ENCODE results near the gene ANGEL2. TPM values are rescaled to one million over a fixed set of nuclear protein-coding genes. Genes with fewer than 3 reads are reported as not detected.
"Not testable (repeated sequence)": the region's sequence is repeated elsewhere in the genome, so short reads cannot be mapped to it uniquely, and the experiment has no call there.

ANGEL2 gene
- total RNA-seq, 1 donor from 2014 or later = 44.2 TPM

GRCh38 chr1:212994926-212995325 is 20.7 kb downstream of the ANGEL2 start:
- H3K4me3 Mint-ChIP-seq = no peak overlapping the region
- H3K27ac Mint-ChIP-seq = no peak overlapping the region
- H3K4me1 Mint-ChIP-seq (ENCODE audit: low read depth) = peaks cover 7% of the 10 kb centered on the region
- H3K36me3 Mint-ChIP-seq (ENCODE audit: low read depth) = peaks cover 27% of the 10 kb centered on the region
- no peaks in the 10 kb centered on the region for H3K27me3 Mint-ChIP-seq (ENCODE audit: insufficient read depth)
- H3K9me3 Mint-ChIP-seq = no peaks in the 10 kb centered on the region
- no peak for DNase-seq (ENCODE audit: low spot score)
- intact Hi-C loops (cut with micrococcal nuclease) = loop anchor here (1.0 to 10.0 kb wide), 10 partner anchors 20 to 539 kb away; partner anchors contain the start of genes ANGEL2, BATF3, NSL1 and TATDN3

- not testable (repeated sequence) for DNase-seq (ENCODE audit: low spot score); H3K4me3 Mint-ChIP-seq; H3K4me1 Mint-ChIP-seq (ENCODE audit: low read depth); H3K27me3 Mint-ChIP-seq (ENCODE audit: insufficient read depth); H3K27ac Mint-ChIP-seq; H3K9me3 Mint-ChIP-seq
- intact Hi-C loops (cut with micrococcal nuclease) = loop anchor here (2.0 to 10.0 kb wide), 2 partner anchors 69 to 203 kb away; partner anchors contain the start of genes NSL1 and TATDN3
- peaks cover 24% of the 10 kb centered on the region for H3K36me3 Mint-ChIP-seq (ENCODE audit: low read depth)
These were observed 21.7 kb downstream of the ANGEL2 start for GRCh38 chr1:212993960-212994359.

GRCh38 chr1:212990276-212990675 is 25.4 kb downstream of the ANGEL2 start:
- H3K36me3 Mint-ChIP-seq (ENCODE audit: low read depth) = peaks cover 13% of the 10 kb centered on the region
- intact Hi-C loops (cut with micrococcal nuclease) = loop anchor here (10.0 kb wide), 1 partner anchor 65 kb away; no protein-coding TSS in a partner anchor

DNA sequence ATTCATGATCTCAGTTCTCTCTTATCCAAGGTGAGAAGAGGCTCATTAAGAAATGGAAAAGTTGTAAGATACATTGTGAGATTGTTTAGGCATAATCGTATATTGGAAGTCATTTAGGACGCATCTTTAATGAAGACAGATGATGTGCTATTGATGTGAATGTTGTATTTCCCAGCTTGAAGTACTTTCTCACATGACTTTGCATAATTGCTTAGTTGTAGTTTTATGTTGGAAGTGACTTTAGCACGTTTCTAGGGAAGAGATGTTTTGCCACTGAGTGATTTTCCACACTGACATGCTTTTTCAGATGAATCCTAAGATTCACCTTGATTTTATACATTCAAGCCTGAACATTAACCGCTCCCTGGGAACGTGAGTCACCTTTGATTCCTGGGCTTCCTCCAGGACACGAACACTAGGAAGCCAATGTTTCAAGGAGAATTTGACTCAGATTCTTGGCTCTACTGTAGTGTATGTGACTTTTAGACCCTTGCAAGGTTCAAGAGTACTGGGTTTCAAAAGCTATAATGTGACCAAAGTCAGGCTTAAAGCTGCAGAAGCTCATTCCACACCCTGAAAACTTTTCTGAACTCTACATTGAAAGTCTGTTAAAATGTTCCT is 27.9 kb downstream of the ANGEL2 start:
- H3K4me1 Mint-ChIP-seq (ENCODE audit: low read depth) = peaks cover 4% of the 10 kb centered on the region
- H3K9me3 Mint-ChIP-seq = no peaks in the 10 kb centered on the region
- peaks cover 4% of the 10 kb centered on the region for H3K36me3 Mint-ChIP-seq (ENCODE audit: low read depth)
- no peak for DNase-seq (ENCODE audit: low spot score)
- intact Hi-C loops (cut with micrococcal nuclease) = no loop called here
- H3K4me3 Mint-ChIP-seq = no peak overlapping the region
- peaks cover 7% of the 10 kb centered on the region for H3K27me3 Mint-ChIP-seq (ENCODE audit: insufficient read depth)
- no peak overlapping the region for H3K27ac Mint-ChIP-seq

More at GRCh38 chr1:212990276-212990675, 25.4 kb downstream of the ANGEL2 start:
- no peak overlapping the region for H3K4me3 Mint-ChIP-seq
- H3K9me3 Mint-ChIP-seq = no peaks in the 10 kb centered on the region
- no peak for DNase-seq (ENCODE audit: low spot score)
- peaks cover under 1% of the 10 kb centered on the region for H3K4me1 Mint-ChIP-seq (ENCODE audit: low read depth)
- H3K27me3 Mint-ChIP-seq (ENCODE audit: insufficient read depth) = no peaks in the 10 kb centered on the region
- no peak overlapping the region for H3K27ac Mint-ChIP-seq

DNA sequence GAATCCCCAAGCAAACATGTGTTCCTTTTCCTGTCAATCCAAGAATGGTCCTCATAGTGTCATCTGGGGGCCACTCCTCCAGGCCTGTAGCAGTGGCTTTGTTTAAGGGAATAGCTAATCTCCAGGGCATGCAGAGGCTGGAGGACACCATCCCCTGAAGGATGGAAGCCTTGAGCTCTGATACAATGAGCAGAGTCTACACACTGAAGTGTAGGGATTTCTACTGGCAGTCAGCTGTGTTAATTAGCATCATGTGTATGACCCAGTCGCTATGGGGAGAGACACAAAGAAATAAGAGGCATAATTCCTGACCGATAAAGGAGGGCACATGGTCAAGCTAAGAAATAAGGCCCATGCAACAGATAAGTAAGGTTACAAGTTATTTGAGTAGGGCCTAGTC is 29.1 kb downstream of the ANGEL2 start:
- peaks cover 4% of the 10 kb centered on the region for H3K36me3 Mint-ChIP-seq (ENCODE audit: low read depth)
- no peak for DNase-seq (ENCODE audit: low spot score)
- H3K27ac Mint-ChIP-seq = no peak overlapping the region
- H3K4me3 Mint-ChIP-seq = no peak overlapping the region
- peaks cover 6% of the 10 kb centered on the region for H3K4me1 Mint-ChIP-seq (ENCODE audit: low read depth)
- H3K27me3 Mint-ChIP-seq (ENCODE audit: insufficient read depth) = peaks cover 7% of the 10 kb centered on the region
- H3K9me3 Mint-ChIP-seq = no peaks in the 10 kb centered on the region
- intact Hi-C loops (cut with micrococcal nuclease) = no loop called here

DNA sequence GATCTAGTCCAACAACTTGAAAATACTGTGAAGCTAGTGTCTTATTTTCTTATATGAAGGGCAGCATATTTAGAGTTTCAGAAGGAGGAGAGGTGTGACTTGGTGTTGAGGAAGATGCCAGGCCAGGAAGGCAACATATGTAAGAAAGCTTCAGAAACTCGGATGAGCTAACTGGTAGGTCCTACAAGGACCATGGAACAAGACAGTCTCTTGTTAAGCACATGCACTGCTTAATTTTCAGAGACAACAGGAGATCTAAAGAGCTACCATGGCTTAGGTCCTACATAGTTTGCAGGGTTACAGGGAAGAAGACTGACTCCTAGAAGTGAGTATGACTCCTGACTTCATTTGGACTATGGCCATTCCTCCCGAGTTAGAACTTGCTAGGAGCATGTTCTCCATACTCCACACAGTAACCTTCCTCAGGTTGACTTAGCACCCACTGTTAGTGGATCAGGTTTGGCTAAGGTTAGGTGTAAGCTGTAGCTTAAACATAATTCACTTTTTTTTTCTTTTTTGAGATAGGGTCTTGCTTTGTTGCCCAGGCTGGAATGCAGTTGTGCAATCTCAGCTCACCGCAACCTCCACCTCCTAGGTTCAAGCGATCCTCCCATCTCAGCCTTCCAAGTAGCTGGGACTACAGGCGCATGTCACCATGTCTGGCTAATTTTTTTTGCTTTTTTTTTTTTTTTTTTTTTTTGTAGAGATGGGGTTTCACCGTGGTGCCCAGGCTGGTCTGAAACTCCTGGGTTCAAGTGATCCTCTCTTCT is 31.0 kb downstream of the ANGEL2 start:
- intact Hi-C loops (cut with micrococcal nuclease) = no loop called here
- H3K27ac Mint-ChIP-seq = no peak overlapping the region
- peaks cover 8% of the 10 kb centered on the region for H3K4me1 Mint-ChIP-seq (ENCODE audit: low read depth)
- DNase-seq (ENCODE audit: low spot score) = no peak
- no peaks in the 10 kb centered on the region for H3K9me3 Mint-ChIP-seq
- H3K36me3 Mint-ChIP-seq (ENCODE audit: low read depth) = peaks cover 1% of the 10 kb centered on the region
- H3K27me3 Mint-ChIP-seq (ENCODE audit: insufficient read depth) = peaks cover 7% of the 10 kb centered on the region
- no peak overlapping the region for H3K4me3 Mint-ChIP-seq

GRCh38 chr1:212983482-212983881 is 32.2 kb downstream of the ANGEL2 start:
- intact Hi-C loops (cut with micrococcal nuclease) = no loop called here
- Mint-ChIP-seq H3K9me3 (no peaks in the 10 kb centered on the region), H3K4me1 (ENCODE audit: low read depth) (peaks cover 19% of the 10 kb centered on the region), H3K27me3 (ENCODE audit: insufficient read depth) (peaks cover 7% of the 10 kb centered on the region), H3K27ac (no peak overlapping the region), H3K4me3 (no peak overlapping the region), H3K36me3 (ENCODE audit: low read depth) (no peaks in the 10 kb centered on the region)
- no peak for DNase-seq (ENCODE audit: low spot score)

GRCh38 chr1:212982430-212983152 is 33.1 kb downstream of the ANGEL2 start:
- no peak for DNase-seq (ENCODE audit: low spot score)
- Mint-ChIP-seq H3K27ac (no peak overlapping the region), H3K4me3 (no peak overlapping the region), H3K9me3 (no peaks in the 10 kb centered on the region), H3K4me1 (ENCODE audit: low read depth) (peaks cover 19% of the 10 kb centered on the region), H3K27me3 (ENCODE audit: insufficient read depth) (peaks cover 7% of the 10 kb centered on the region), H3K36me3 (ENCODE audit: low read depth) (no peaks in the 10 kb centered on the region)
- intact Hi-C loops (cut with micrococcal nuclease) = no loop called here

DNA sequence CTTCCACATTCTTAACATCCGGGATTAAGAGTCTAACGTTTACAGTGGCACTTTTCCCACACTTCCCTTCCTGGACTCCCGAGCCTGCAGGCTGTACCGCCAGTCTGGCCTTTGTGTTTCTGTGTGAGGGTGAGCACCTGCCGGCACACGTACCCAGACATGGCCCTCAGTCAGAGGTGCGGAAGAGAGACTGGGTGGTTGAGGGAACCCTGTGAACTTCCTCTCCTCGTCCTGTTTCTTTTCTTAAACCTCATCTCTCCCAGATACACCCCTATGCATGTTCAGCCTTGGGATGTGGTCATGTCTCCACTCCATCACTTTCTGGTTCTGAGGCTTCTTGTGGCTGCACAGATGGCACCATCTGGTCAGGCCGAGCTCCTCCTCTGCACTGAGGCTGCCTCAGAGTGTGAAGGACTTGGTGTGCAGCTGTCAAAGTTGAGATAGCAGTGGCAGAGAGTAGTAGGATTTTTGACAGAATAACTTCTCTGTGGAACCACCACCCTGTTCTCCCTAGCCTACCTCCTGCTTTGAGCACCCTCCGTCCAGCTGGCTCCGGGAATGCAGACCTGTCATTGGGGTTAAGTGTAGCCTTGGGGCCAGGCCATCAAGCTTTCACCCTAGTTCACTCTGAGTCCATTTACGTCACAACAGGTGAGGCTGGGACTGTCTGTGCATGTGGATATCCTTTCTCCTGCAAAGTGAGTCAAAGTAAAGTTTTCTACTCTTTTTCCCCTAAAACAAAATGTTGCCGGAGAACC is 33.9 kb downstream of the ANGEL2 start:
- H3K36me3 Mint-ChIP-seq (ENCODE audit: low read depth) = no peaks in the 10 kb centered on the region
- DNase-seq (ENCODE audit: low spot score) = no peak
- no peak overlapping the region for H3K4me3 Mint-ChIP-seq
- no peak overlapping the region for H3K27ac Mint-ChIP-seq
- H3K27me3 Mint-ChIP-seq (ENCODE audit: insufficient read depth) = peaks cover 7% of the 10 kb centered on the region
- H3K4me1 Mint-ChIP-seq (ENCODE audit: low read depth) = peaks cover 19% of the 10 kb centered on the region
- intact Hi-C loops (cut with micrococcal nuclease) = no loop called here
- no peaks in the 10 kb centered on the region for H3K9me3 Mint-ChIP-seq

- H3K27ac Mint-ChIP-seq = no peak overlapping the region
- no peak for DNase-seq (ENCODE audit: low spot score)
- H3K36me3 Mint-ChIP-seq (ENCODE audit: low read depth) = no peaks in the 10 kb centered on the region
- no peak overlapping the region for H3K4me3 Mint-ChIP-seq
- intact Hi-C loops (cut with micrococcal nuclease) = no loop called here
- peaks cover 19% of the 10 kb centered on the region for H3K4me1 Mint-ChIP-seq (ENCODE audit: low read depth)
- no peaks in the 10 kb centered on the region for H3K9me3 Mint-ChIP-seq
- H3K27me3 Mint-ChIP-seq (ENCODE audit: insufficient read depth) = peaks cover 7% of the 10 kb centered on the region
These were observed 34.6 kb downstream of the ANGEL2 start for GRCh38 chr1:212981025-212981495.

GRCh38 chr1:212980123-212980785 is 35.4 kb downstream of the ANGEL2 start:
- Mint-ChIP-seq H3K36me3 (ENCODE audit: low read depth) (no peaks in the 10 kb centered on the region), H3K4me1 (ENCODE audit: low read depth) (peaks cover 19% of the 10 kb centered on the region), H3K9me3 (no peaks in the 10 kb centered on the region), H3K27ac (peak overlapping the region; percentile 56), H3K4me3 (no peak overlapping the region), H3K27me3 (ENCODE audit: insufficient read depth) (peaks cover 7% of the 10 kb centered on the region)
- intact Hi-C loops (cut with micrococcal nuclease) = no loop called here
- DNase-seq (ENCODE audit: low spot score) = no peak
